Endothelial cell of umbilical vein (primary cell): ENCODE results near the gene MEGF11.

Experiments
- EZH2 ChIP-seq: IDR thresholded peaks from 2 replicates; pipeline ENCODE4 v1.6.1; 2012; ENCODE audit warnings: borderline replicate concordance, low read depth, mild to moderate bottlenecking, moderate library complexity, low read length, inconsistent platforms; ENCODE audit not compliant: severe bottlenecking
- FOS ChIP-seq: IDR thresholded peaks from 2 replicates; pipeline ENCODE4 v1.6.1; 2011; ENCODE audit warnings: mild to moderate bottlenecking, low read length, moderate library complexity, borderline replicate concordance; ENCODE audit not compliant: insufficient read depth
- GATA2 ChIP-seq: IDR thresholded peaks from 2 replicates; pipeline ENCODE4 v1.7.0; 2011; ENCODE audit warnings: low read depth, mild to moderate bottlenecking, moderate library complexity, mixed read lengths, low read length; ENCODE audit not compliant: insufficient read length, insufficient read depth
- JUN ChIP-seq: IDR thresholded peaks from 2 replicates; pipeline ENCODE4 v1.6.1; 2011; ENCODE audit warnings: borderline replicate concordance, low read depth; ENCODE audit not compliant: insufficient read length, insufficient read depth
- MAX ChIP-seq: IDR thresholded peaks from 2 replicates; pipeline ENCODE4 v1.6.1; 2011; ENCODE audit not compliant: insufficient read depth, insufficient read length
- MYC ChIP-seq: IDR thresholded peaks from one replicate; pipeline ENCODE4 v1.6.1; 2011; ENCODE audit warnings: mild to moderate bottlenecking, low read depth, low read length
- POLR2A ChIP-seq: IDR thresholded peaks from 2 replicates; pipeline ENCODE4 v1.6.1; 2012; ENCODE audit warnings: low read depth, mild to moderate bottlenecking, control low read depth, low read length
- POLR2AphosphoS5 ChIP-seq: IDR thresholded peaks from 2 replicates; pipeline ENCODE4 v1.6.1; 2012; ENCODE audit warnings: low read depth, mild to moderate bottlenecking, control low read depth, low read length, moderate library complexity; ENCODE audit not compliant: insufficient read depth
- TF ChIP-seq, protein P1 (sequence below), 2 donors: IDR thresholded peaks; 1 replicate in 1 of 2; 2 replicates in 1 of 2; pipeline ENCODE4 v1.5.1; 2011; ENCODE audit warnings: low read length in 2 of 2, mild to moderate bottlenecking in 2 of 2, moderate library complexity in 2 of 2, control low read depth in 1 of 2, inconsistent platforms in 1 of 2, low read depth in 1 of 2; ENCODE audit not compliant: insufficient read depth in 1 of 2; ENCODE audit errors: extremely low read depth in 1 of 2

- TF ChIP-seq, protein P1, sequence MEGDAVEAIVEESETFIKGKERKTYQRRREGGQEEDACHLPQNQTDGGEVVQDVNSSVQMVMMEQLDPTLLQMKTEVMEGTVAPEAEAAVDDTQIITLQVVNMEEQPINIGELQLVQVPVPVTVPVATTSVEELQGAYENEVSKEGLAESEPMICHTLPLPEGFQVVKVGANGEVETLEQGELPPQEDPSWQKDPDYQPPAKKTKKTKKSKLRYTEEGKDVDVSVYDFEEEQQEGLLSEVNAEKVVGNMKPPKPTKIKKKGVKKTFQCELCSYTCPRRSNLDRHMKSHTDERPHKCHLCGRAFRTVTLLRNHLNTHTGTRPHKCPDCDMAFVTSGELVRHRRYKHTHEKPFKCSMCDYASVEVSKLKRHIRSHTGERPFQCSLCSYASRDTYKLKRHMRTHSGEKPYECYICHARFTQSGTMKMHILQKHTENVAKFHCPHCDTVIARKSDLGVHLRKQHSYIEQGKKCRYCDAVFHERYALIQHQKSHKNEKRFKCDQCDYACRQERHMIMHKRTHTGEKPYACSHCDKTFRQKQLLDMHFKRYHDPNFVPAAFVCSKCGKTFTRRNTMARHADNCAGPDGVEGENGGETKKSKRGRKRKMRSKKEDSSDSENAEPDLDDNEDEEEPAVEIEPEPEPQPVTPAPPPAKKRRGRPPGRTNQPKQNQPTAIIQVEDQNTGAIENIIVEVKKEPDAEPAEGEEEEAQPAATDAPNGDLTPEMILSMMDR (IDR thresholded peaks at IDR 0.05; ENCODE audit: extremely low read depth in 1 of 2, insufficient read depth in 1 of 2, low read depth in 1 of 2, low read length in 2 of 2) = no peak
- TF ChIP-seq MAX = no peak
- TF ChIP-seq POLR2A = no peak
- TF ChIP-seq MYC = no peak
- no peak for TF ChIP-seq POLR2AphosphoS5
- no peak for TF ChIP-seq GATA2
- no peak for TF ChIP-seq JUN
- no peak for TF ChIP-seq EZH2
- TF ChIP-seq FOS = no peak
Measured at GRCh38 chr15:66235866-66236265, 17.7 kb downstream of the MEGF11 start.
